NCI-H1048 (cell line): Measurements from ENCODE around the gene FLG2.
"Not testable (repeated sequence)": the region's sequence is repeated elsewhere in the genome, so short reads cannot be mapped to it uniquely, and the experiment has no call there.

ENCODE experiments used
- DNase-seq: peaks from one replicate; lab custom pipeline; 2025; lab: John Stamatoyannopoulos, UW

The FLG2 gene

DNA sequence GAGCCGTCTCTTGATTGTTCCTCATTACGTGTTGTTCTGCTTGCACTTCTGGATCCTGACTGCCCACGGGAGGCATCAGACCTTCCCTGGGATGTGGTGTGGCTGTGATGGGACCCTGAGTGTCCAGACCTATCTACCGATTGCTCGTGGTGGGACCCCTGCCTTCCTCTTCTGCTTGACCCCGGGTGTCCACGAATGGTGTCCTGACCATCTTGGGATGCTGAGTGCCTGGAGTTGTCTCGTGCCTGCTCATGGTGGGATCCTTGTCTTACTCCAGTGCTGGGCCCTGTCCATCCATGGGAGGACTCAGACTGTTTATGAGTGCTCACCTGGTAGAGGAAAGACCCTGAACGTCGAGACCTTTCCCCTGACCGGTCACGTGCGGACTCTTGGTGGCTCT, 47.6 kb downstream of the FLG2 start:
- DNase-seq, result not testable (repeated sequence)

DNA sequence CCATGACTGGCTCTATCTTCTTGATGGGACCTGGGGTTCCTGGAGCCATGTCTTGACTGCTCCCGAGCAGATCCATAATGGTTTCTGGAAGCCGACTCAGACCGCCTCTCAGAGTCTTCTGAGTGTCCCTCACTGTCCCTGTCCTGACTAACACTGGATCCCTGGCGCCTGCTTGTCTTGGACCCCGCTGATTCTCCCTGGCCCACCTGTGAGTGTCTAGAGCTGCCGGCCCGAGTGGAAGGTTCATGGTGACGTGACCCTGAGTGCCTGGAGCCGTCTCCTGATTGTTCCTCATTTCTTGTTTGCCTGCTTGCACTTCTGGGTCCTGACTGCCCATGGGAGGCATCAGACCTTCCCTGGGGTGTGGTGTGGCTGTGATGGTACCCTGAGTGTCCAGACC, 49.9 kb downstream of the FLG2 start:
- no peak for DNase-seq

DNA sequence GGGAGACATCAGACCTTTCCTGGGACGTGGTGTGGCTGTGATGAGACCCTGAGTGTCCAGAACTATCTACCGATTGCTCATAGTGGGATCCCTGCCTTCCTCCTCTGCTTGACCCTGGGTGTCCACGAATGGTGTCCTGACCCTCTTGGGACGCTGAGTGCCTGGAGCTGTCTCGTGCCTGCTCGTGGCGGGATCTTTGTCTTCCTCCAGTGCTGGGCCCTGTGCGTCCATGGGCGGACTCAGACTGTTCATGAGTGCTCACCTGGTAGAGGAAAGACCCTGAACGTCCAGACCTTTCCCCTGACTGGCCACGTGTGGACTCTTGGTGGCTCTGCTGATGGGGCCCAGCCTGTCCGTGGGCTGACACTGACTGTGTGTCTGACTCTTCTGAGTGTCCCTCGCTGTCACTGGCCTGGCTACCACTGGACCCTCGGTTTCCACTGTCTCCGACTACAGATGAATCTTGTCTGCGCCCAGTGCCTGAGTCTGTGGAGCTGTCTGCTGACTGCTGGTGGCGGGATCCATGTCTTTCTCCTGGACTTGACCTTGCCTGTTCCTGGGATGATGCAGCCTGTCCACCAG, 50.4 kb downstream of the FLG2 start:
- not testable (repeated sequence) for DNase-seq

DNA sequence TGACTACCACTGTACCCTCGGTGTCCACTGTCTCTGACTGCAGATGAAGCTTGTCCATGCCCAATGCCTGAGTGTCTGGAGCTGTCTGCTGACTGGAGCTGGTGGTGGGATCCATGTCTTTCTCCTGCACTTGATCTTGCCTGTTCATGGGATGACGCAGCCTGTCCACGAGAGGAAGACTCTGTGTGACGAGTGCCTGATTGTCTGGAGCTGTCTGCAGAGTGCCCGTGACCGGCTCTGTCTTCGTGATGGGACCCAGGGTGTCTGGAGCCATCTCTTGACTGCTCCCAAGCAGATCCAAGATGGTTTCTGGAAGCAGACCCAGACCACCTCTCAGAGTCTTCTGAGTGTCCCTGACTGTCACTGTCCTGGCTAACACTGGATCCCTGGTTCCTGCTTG, 51.0 kb downstream of the FLG2 start:
- not testable (repeated sequence) for DNase-seq

DNA sequence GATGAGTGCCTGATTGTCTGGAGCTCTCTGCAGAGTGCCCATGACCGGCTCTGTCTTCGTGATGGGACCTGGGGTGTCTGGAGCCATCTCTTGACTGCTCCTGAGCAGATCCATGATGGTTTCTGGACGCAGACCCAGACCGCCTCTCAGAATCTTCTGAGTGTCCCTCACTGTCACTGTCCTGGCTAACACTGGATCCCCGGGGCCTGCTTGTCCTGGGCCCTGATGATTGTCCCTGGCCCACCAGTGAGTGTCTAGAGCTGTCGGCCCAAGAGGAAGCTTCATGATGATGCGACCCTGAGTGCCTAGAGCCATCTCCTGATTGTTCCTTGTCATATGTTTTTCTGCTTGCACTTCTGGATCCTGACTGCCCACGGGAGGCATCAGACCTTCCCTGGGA, 51.8 kb downstream of the FLG2 start:
- not testable (repeated sequence) for DNase-seq

DNA sequence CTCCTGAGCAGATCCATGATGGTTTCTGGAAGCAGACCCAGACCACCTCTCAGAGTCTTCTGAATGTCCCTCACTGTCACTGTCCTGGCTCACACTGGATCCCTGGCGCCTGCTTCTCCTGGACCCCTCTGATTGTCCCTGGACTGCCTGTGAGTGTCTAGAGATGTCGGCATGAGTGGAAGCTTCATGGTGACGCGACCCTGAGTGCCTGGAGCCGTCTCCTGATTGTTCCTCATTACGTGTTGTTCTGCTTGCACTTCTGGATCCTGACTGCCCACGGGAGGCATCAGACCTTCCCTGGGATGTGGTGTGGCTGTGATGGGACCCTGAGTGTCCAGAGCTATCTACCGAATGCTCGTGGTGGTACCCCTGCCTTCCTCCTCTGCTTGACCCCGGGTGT, 53.7 kb downstream of the FLG2 start:
- DNase-seq, result not testable (repeated sequence)

DNA sequence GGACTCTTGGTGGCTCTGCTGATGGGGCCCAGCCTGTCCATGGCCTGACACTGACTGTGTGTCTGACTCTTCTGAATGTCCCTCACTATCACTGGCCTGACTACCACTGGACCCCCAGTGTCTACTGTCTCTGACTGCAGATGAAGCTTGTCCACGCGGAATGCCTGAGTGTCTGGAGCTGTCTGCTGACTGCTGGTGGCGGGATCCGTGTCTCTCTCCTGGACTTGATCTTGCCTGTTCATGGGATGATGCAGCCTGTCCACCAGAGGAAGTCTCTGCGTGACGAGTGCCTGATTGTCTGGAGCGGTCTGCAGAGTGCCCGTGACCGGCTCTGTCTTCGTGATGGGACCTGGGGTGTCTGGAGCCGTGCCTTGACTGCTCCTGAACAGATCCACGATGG, 55.0 kb downstream of the FLG2 start:
- not testable (repeated sequence) for DNase-seq

DNA sequence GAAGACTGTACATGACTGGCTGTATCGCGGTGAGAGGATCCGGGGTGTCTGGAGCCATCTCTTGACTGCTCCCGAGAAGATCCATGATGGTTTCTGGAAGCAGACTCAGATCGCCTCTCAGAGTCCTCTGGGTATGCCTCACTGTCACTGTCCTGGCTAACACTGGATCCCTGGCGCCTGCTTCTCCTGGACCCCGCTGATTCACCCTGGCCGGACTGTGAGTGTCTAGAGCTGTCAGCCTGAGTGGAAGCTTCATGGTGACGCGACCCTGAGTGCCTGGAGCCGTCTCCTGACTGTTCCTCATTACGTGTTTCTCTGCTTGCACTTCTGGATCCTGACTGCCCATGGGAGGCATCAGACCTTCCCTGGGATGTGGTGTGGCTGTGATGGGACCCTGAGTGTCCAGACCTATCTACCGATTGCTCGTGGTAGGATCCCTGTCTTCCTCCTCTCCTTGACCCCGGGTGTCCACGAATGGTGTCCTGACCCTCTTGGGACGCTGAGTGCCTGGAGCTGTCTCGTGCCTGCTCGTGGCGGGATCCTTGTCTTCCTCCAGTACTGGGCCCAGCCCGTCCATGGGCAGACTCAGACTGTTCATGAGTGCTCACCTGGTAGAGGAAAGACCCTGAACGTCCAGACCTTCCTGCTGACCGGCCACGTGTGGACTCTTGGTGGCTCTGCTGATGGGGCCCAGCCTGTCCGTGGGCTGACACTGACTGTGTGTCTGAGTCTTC, 56.5 kb downstream of the FLG2 start:
- DNase-seq, result not testable (repeated sequence)
